NCI-H524 treated with DMSO at 0.1 percent for 48 hours (cell line): ENCODE data around the gene MACROD2.

Experiments
- DNase-seq: peaks from one replicate; lab custom pipeline; 2025; lab: John Stamatoyannopoulos, UW

The MACROD2 gene

GRCh38 chr20:15594158-15594695 lies 1598.9 kb downstream of the MACROD2 start:
- no peak for DNase-seq

GRCh38 chr20:15596220-15596890 lies 1601.0 kb downstream of the MACROD2 start:
- no peak for DNase-seq

GRCh38 chr20:15597306-15597705 lies 1602.0 kb downstream of the MACROD2 start:
- no peak for DNase-seq

DNA sequence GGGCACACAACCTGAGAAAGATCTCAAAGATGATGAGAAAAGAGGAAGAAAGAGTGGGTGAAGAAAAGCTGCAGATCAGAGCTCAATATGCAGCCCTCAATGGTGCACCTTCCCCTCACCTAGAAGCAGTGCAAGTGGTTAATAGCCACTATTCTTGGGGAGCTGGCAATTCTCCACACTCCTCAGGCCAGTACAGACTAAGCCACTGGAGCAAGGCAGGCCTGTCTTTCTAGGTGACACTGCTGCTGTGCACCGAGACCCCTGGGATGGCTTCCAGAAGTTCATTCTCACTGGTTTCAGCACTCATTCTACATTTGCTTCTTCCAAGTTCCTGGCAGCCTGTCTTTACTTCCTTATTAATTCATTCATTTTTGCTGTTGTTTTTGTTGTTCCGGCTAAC lies 1604.6 kb downstream of the MACROD2 start:
- DNase-seq, result no peak

DNA sequence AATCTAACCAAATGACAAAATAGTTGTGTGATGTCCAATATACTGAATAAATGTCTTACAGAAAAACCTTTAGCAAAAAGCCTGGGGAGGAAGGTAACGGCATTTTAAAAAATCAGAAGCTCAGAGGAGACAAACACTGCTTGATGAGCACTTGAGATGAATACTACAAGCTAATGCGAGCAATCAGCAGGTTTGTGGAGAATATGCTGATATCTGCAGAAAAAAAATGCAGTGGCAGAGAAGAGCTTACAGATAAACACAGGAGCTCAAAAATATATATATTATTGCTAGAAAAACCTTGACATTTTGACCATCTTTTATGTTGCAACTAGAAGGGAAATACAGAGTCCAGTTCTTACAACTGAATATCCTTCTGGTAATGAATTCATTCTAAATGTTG lies 1605.2 kb downstream of the MACROD2 start:
- no peak for DNase-seq

DNA sequence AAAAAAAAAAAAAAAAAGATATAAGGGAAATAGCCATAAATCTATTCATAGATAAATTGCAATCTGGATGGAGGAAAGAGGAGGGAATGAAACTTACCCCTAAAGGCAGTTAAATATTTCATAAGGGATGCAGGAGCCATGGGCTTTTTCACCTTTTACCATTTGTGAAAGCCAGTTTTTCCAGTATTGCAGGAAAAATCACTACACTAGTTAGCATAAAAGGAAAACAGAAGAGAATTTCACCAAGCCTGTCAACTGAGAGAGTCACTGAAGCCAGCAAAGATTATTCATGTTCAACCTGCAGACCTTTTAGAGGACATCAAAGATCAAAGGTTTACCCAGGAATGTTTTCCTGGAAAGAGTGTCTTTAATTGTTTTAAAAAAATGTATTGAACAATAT lies 1608.2 kb downstream of the MACROD2 start:
- DNase-seq, result no peak

GRCh38 chr20:15603978-15604805 lies 1608.9 kb downstream of the MACROD2 start:
- DNase-seq, result no peak

- no peak for DNase-seq
These were observed 1614.6 kb downstream of the MACROD2 start for GRCh38 chr20:15609921-15610320.

DNA sequence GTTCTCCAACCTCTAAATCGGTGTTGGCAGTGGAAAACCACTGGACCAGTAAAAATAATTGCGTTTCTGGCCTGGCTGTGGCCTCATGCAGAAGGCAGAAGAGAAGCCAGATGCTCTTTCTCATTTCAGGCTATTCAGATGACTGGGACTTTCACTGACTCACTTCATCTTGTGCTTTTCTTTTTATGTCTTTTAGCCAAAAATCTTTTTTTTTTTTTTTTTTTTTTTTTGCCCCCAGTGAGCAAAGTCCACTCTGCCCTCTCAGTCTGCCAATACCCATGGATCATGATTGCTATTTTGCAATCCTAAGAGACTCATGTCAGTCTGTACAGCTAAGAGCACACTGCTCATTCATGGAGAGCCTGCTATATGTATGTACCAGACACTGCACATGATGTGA lies 1615.5 kb downstream of the MACROD2 start:
- DNase-seq, result no peak

GRCh38 chr20:15611541-15611940 lies 1616.2 kb downstream of the MACROD2 start:
- no peak for DNase-seq

DNA sequence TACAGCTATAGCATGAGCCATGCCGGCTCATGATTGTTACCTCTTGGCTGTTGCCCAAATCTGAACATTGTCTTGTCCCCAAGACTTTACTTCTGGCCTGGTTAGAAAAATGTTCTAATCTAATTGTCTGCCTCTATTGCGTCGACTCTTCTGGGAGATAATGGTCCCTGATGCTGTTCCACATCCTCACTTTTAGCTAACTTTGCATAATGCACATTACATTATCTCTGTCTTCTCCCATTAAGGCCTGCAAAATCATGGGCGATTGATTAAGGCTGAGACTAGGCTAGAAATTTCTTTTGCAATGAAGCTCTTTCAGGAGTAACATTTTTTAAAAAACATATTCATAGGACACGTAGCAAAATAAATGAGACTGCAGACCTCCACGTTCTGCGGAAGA lies 1616.9 kb downstream of the MACROD2 start:
- DNase-seq, result no peak

DNA sequence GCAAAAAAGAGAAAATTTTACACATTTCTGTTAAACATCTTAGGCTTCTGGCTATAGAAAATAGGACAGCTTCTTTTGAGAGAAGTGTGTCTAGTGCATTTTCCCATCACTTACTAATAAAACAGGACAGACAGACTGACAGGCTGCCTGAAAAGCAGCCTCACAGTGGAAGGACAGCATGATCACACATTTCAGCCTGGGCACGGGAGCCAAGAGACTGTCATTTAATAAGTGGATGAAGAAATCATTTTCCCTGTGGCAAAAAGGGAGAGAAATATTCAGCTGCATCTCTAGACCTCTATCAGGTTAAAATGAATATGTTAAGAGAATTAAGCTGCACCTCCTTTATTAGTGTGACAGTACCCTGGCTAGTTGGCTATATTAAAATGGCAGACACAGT lies 1617.5 kb downstream of the MACROD2 start:
- DNase-seq, result no peak

GRCh38 chr20:15613530-15613929 lies 1618.2 kb downstream of the MACROD2 start:
- no peak for DNase-seq

GRCh38 chr20:15616626-15617025 lies 1621.3 kb downstream of the MACROD2 start:
- DNase-seq, result peak; percentile 98

GRCh38 chr20:15618110-15618509 lies 1622.8 kb downstream of the MACROD2 start:
- peak; percentile 58 for DNase-seq

GRCh38 chr20:15618912-15619311 lies 1623.6 kb downstream of the MACROD2 start:
- DNase-seq, result no peak

GRCh38 chr20:15619341-15619740 lies 1624.0 kb downstream of the MACROD2 start:
- DNase-seq, result no peak

- DNase-seq, result no peak
These were observed 1624.5 kb downstream of the MACROD2 start for GRCh38 chr20:15619816-15620215.

DNA sequence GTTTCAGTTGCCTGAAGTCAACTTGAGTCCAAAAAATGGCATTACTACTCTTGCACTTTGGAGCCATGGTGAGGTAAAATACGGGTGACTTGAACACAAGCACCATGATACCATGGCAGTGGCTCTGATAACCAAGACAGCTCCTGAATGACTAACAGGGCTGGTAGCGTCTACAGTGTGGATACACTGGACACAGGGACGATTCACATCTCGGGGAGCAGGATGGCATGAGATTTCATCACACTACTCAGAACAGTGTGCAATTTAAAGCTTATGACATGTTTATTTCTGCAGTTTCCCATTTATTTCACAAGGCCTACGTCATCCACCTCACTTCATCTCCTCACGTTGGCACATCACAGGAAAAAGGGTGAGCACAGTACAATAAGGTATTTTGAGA lies 1627.1 kb downstream of the MACROD2 start:
- DNase-seq, result no peak

GRCh38 chr20:15623215-15623614 lies 1627.9 kb downstream of the MACROD2 start:
- no peak for DNase-seq

DNA sequence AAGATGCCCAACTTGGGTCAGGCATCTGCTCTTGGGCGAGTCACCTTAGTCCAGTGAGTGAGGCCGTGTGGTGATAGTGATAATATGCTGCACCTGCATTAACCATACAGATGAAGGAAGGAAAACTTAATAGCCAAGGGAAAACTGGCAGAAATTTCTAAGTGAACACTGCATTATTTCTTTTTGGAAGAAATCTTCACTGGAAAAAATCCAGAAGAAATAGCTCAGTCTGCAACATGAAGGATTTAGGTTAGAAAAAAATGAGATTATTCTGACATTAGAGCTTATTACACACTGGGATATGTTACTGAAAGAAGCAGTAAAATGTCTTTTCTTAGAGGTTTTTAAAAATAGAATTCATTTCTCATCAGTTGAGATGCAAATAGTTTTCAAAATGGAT lies 1630.7 kb downstream of the MACROD2 start:
- DNase-seq, result no peak

DNA sequence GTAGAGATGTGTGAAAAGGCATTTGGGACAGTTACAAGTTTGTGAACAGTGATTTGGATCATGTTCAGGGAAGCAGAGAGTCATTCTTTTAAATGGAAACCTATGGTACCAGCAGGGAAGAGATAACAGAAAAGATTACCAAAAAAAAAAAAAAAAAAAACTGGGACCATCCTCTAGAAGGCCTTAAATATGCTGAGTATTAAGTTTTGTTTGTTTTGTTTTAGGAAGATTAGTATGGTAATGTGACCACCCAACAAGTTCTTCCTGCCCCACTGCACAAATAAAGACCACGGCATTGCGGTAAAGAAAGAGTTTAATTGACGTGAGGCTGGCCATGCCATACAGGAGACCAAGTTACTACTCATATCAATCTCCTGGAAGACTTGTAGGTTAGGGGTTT lies 1631.8 kb downstream of the MACROD2 start:
- DNase-seq, result no peak

DNA sequence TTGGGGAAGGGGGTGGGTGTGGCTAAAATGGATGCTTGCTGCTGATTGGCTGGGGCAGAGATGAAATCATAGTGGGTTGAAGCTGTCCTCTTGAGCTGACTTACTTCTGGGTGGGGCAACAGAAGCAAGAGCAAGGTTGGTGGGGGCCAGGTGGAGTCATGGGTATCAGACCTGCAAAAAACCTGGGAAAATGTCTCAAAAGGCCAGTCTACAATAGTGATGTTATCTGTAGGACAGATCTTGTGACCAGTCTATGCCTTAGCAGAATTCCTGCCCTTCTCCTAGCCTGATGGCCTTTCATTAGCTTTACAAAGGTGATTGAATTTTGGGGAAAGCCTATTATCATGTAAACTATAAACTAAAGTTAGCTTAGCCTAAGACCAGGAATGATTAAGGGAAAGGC lies 1632.2 kb downstream of the MACROD2 start:
- DNase-seq, result no peak
